Activated CD8-positive, alpha-beta memory T cell treated with anti-CD3 and anti-CD28 coated beads, Interleukin-2, amount 50 U/mL, for 24 hours (primary cell): ENCODE results near the gene PLOD2.
"Not testable (repeated sequence)": the region's sequence is repeated elsewhere in the genome, so short reads cannot be mapped to it uniquely, and the experiment has no call there.

Source experiments
- DNase-seq: peaks from one replicate; pipeline ENCODE4 v3.0.0-alpha.2; 2020; ENCODE audit errors: extremely low read depth

Gene PLOD2

DNA sequence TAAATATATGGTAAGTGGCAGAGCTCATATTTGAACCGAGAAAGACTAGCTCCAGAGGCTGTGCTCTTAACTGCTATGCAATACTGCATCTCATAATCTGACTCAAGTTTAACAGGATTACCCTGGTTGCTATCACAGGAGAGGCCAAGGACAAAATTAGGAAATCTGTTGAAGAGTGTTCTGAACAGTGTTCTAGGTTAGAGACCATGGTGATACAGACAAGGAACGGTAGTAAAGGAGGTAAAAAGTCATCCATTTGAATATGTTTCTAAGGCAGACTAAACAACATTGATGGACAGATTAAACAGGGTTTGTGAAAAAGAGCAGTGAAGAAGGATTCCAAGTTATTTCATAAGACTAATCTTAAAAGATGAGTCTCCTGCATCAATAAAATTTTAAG, 22.1 kb downstream of the PLOD2 start:
- DNase-seq = no peak

DNA sequence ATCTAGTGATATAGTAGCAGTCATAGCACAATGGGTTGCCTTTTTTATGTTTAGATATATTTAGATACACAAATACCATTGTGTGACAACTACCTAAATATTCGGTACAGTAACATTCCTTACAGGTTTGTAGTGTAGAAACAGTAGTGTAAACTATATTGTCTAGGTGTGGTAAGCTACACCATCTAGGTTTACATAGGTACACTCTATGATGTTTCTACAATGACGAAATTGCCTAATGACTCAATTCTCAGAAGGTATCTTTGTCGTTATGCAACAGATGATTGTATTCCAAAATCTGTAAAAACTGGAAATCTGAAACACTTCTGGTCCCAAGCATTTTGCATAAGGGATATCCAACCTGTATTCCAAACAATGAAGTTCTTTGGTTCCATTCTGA, 24.3 kb downstream of the PLOD2 start:
- DNase-seq = no peak

DNA sequence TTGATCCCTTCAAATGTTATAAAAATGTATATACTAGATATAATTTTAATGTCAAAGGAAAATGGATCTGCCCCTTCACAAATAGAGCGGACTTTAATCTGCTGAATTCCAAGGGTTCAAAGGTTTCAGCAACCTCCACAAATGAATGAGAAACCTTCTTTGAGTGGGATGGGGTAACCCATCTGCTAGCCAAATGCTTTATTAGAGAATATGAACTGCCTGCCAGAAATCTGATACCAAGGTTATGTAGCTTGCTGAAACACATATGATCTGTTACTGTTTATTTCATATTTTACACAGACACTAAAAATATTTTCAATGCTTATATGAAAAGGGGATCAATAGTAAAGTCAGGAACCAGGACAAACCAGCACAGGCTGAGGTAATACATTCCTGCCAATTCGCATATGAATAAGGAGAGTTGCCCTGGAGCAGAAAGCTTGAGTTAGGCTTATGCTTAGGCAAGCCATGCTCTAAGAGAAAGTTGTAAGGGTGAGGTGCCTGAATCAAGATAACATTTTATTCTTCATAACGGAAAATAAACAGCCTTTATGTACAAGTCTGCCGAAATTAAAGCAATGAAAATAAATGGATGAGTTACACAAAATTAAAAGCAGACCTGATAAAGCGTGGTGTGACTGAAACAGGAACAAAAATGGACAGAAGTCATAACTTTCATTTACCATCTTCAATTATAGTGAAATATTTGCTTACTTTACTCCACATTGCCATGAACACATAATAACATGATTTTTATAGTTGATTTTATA, 26.5 kb downstream of the PLOD2 start:
- DNase-seq = no peak

DNA sequence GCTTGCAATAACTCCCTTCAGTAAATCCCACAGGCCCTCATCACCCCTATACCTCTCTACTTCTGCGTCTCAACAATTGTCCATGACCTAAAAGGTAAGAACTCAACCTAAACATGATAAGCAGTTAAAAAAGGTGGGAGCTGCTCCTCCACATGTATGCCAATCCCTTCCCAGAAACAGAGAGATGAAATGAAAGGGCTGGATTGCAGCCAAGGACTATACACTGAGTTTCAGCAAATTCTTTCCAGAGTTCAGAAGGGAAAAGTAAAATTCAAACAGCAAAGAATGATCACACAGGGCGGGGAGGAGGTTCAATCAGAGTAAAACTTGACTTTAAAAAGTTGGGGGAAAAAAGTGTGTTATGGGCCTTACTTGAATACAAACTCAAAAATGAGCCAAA, 27.5 kb downstream of the PLOD2 start:
- no peak for DNase-seq

DNA sequence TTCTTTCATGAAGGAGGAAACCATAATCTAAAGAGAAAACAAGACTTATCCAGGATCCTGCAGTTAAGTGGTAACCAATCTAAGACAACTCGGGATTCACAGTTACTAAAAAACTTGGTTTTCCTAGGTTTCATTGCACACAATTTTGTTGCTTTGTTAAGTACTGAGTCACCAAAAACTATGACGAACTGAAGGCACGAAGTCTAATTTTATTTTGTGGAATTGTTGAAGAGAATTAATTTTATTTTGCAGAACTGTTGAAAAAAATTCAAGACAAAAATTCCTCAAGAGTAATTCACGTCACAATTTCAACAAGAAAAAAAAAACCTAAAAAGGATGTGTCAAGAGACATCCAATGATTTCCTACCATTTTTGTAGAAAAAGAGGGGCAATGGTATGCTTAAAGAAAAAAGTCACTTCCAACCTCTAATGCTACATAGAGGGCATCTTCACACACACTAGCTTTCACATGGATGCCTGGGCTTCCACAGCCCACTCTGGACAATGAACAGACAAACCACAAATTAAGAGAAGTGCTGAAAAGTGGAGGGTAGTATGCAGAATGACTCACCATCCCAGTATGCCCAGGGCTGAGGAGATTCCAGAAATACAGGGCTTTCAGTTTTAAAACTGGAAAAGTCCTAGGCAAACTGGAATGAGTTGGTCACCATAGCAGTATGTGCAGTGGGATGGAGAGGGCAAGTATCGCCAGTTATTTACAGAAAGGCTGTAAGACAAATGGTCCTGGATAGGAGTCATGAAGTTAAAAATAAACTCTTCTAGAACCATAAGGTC, 29.2 kb downstream of the PLOD2 start:
- DNase-seq = no peak

DNA sequence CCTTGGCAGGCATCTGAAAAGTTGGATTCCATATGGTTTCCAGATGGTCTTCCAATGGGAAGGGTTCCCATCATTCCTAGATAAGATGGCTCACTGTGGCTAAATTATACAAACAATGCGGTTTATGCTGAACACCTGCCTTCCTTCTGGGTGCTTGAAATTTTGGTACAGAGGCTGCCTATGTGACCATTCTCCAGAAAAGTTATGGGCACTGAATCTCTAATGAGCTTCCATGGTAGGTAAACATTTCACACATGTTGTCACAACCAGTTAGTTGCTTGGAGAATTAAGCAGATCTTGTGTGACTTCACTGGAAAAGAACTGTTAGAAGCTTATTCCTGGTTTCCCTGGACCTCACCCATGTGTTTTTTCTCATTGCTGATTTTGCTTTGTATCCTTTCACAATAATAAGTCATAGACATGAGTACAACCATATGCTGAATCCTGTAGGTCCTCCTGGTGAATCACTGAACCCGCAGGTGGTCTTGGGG, 30.1 kb downstream of the PLOD2 start:
- DNase-seq = no peak

DNA sequence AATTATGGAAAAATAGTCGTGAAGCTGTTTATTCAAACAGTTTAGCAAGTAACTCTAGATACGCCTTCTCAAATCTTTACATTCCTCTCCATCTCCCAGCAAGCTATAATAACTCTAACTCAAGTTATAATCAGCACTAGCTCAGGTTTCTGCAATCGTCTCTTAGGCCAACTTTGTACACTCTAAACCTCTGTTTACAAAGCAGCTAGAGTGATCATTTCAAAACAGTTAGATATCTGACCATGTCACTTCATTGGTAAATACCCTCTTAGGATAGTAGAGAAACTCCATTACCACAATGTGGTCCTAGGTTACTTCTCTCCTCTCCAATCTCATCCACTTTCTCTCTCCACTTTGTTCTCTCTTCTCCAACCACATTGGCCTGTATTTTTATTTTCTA, 31.2 kb downstream of the PLOD2 start:
- DNase-seq = no peak

DNA sequence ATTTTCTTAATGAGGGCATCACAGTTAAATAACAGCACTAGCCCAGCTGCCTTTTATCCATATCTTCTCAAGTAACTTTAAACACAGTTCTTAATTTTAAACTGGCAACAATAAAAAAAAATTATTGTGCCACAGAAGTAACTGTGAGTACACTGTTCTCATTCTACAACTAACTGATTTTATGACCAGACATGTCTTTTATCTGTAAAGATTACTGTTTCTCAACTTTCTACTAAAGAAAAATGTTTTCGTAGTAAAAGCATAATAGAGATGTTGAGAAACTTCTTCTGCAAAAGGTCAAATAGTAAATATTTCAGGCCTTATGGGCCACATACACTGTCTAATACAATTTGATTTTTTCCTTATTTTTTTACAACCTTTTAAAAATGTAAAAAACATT, 32.0 kb downstream of the PLOD2 start:
- DNase-seq = no peak

DNA sequence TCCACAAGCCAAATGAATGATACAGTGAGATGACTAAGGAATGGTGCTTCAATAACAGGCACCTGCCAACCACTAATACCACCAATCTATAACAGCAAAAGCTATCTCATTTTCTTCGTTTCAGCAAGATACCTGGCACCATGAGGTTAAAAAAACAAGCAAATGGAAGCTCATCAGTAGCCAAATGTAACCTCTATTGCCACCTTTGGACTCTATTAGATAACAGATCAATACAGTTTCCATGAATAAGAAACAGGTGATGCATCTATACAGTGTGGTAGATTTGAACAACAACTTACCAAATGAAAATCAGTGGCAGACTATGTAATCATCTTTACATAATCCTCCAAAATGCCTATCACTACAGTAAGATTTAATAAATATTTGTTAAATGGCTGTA, 32.8 kb downstream of the PLOD2 start:
- no peak for DNase-seq

DNA sequence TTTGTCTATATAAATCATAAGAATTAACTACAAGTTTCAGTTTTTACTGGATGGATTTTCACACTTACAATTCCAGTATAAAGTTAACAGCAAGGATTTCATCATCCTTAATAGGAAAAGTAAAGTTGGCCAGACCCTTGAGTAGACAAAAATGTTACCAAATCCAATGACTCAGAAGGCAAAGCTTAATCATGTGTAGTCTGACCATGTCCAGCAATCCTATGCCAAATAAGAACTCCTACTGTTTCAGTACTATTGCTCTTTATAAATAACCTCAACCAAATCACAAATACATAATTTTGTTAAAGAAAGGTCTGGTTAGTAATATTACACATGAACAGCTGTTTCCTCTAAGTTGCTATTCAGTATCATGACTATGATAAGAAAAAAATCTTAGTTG, 35.0 kb downstream of the PLOD2 start:
- DNase-seq = no peak

DNA sequence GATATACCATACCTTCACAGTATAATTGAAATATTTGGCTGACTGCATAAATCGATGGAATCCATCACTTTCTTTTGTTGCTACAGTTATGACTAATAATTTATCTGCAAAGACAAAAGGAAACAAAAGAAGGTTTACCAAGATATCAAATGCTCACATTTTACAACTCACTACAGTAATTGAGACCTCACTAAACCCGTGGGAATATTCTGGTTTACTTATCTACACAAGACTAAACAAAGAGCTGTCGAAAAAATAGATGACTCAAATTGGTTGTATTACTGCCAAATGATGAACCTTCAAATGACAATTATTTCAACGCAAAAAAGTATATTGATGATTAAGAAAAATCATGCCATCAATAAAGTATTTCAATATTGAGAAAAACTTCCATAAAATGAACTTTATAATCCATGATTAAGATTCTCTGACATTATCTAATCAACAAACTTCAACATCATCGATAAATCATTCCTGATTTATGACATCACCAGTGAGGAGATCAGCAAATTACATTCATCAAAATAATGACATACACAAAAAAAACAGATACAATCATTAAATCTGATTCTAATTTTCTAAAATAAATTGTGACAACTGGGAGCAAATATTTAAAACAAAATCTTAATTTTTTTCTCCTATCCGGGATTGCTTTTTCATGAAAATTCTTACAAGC, 36.7 kb downstream of the PLOD2 start:
- no peak for DNase-seq

DNA sequence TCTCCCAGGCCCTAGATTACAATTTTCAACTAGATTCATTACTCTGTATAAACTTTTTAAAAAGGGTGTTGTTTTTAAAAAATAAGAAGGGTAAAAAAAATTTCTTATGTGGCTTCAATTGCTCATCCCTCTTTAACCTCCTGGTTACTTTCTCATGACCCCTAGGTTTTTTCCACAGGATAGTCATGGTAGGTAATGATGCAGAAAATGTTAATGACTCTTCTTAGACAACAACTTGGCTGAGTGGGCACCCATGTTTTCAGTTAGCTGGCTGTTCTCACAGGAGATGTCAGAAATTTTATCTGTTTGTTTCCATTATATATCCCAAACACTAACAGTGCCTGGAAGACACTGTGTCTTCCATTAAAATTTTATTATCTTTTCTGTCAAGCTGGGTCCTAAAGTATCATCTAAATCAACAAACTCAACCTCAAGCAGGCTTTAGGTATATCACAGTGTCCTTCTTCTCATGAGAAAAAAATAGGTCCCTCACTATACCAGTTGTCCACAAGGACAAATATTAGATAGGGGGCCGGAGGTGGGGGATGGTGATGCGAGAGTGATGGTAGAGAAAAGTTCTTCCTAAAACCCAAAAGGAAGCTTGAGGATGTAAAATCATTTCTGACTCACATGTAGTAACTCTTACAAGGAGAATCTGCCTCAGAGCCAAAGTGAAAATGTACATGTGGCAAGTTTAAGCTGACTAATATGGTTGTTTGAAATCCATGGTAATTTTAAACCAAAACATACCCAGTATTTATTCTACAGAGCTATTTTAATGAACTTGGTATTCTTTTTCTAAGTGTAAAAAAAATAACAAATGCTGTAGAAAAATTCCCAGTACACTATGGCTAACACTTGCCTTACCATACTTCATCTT, 43.3 kb downstream of the PLOD2 start:
- DNase-seq = no peak

DNA sequence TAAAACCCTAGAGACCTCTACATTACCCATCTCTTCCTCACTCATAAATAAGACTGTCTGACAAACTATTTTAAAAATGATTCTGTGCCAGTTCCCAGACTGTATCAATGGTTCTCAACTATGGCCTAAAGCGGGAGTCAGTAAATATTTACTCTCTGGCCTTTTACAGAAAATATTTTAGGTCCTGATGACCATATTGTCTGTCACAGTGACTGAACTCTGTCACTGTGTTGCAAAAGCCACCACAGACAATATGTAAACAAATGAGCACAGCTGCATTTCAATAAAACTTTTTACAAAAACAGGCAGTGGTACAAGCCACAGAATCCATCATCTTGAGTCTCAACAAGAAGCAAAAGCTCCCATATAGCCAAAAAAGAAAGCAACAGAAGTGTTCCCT, 45.4 kb downstream of the PLOD2 start:
- no peak for DNase-seq

DNA sequence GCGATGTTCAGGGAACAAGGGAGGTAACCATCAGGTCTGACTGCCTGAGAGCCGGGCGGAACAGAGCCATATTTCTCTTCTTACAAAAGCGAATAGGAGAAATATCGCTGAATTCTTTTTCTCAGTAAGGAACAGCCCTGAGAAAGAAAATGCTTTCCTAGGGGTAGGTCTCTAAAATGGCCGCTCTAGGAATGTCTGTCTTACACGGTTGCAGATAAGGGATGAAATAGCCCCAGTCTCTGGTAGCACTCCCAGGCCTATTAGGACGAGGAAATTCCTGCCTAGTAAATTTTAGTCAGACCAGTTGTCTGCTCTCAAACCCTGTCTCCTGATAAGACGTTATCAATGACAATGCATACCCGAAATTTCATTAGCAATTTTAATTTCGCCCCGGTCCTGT, 47.2 kb downstream of the PLOD2 start:
- DNase-seq = not testable (repeated sequence)

DNA sequence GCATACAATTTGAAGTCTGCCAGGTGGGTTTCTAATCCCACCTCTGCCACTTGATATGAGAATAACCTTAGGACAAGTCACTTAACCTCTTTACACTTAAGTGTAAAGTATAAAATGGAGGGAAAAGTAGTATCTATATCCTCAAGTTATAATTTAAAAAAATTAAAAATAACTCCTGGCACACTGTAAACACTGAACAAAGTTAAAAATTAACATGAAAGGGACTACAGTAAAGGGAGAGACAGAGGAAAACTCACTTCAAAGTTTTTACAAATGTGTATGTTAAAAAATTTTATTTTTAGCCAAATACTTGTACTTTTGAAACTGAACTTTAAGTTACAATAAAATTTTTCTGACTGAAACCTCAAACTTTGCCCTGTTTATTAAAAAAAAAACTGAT, 49.6 kb downstream of the PLOD2 start:
- no peak for DNase-seq

DNA sequence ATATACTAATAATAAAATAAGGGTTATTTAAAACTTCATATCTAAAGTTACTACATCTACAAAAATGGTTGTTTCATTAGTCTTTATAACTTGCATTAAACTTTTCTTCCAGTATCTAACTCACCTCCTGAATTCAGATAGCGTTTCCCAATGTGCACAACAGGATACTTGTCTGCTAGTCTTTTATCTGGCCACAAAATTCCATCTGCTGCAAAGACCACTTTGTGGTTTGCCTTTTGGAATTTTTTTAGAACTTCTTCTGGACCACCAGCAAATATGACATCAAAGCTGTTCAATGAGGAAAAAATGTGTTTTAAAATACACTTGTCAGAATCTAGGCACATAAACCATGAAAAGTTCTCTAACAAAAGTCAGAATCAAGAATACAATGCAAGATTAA, 50.8 kb downstream of the PLOD2 start:
- DNase-seq = no peak

DNA sequence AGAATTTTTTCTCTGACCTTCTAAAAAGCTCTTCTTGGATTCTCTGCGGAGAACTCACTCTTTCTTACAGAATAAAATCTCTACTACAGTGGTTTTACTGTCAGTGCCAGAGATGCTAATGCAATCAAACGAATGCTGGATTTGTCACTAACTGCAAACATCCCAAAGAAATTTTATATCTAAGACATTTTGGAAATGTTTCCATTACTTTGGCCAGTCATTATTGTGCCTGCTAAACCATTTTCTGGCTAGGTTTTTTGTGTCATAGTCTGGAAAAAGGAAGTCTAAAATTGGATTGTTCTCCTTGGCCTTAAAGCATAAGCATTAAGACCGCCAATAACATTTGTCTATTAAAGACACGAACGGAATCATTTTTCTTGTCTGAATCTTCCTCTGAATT, 54.0 kb downstream of the PLOD2 start:
- DNase-seq = no peak

DNA sequence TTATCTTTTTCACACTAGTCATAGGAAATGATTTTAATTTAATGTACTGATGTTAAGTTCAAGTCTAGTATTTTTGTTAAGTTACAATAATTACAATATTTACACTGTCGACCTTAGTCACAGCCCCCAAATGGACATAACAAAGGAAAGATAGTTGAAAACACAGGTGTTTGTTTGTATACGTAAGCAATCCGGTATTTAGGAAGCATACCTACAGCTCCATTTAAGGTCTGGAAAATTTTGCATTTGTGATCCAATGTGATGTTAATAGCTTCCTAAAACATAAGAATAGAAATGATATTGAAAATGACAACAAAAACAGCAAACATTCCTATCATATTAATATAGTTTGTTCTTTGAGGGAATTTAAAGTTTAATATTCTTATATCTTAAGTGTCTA, 56.9 kb downstream of the PLOD2 start:
- DNase-seq = no peak

DNA sequence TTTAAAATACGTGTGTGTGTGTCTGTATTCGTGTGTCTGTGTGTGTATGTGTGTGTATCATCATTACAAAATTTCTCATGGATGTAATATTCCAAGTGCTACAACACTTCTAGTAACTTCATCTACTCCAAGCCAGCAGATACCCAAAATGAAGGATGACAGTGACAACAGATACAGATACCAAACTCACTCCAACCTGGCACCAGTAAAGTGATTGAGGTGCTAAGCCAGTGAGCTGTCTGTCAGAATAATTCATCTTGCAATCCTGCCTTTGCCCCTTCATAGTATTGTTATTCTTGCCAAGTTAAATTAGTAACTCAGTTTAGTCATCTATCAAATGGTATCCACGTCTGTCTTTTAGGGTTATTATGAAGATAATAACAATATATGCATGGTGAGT, 58.1 kb downstream of the PLOD2 start:
- DNase-seq = no peak

DNA sequence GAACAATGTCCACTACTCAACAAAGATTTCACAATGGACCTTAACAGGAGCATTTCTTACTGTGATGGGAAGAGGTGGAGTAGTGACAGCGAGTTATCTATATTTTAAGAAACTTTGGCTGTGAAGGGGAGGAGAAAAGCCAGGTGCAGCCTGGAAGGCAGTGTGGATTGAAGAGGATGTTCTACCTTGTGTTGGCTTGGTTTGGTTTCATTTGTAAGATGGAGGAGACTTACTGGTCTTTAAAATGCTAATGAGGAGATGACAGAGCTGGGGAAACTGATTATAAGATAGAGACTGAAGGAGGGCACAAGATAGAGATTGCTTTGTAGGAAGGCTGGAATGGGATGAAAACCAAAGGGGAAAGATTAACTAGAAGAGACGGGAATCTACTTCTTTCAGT, 59.4 kb downstream of the PLOD2 start:
- no peak for DNase-seq

DNA sequence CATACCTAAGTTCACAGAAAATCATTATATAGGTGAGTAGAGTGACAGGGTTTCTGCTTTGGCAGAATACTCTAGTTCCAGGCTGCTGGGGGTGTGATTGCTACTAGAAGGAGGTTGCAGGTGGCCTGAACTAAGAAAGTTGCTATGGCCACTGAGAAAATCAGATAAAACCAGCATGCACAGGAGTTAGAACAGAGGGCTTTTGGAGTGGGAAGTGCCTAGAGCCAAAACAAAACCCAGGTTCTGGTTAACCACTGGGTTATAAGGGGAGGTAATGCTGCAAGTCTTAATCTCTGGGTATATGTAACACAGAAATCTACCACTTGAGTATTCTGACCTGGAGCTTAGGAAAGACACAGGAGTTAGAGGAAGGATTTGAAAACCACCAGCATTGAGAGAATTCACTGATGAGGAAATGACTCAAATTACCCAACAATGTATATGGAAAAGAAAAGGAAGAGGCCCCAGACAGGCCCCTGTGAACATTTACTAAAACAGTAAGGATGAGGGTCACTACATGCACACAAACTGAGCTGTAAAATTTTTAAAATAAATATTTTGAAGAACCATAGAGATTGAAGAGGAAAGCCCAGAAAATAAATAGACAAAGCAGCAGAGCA, 60.0 kb downstream of the PLOD2 start:
- no peak for DNase-seq
